Motor neuron (in vitro differentiated cells): ENCODE results near the gene TTC21A. TPM values are rescaled to one million over a fixed set of nuclear protein-coding genes. Genes with fewer than 3 reads are reported as not detected.
"Not testable (repeated sequence)": the region's sequence is repeated elsewhere in the genome, so short reads cannot be mapped to it uniquely, and the experiment has no call there.

Experiments
- ATAC-seq, 8 experiments: fragments of 200-7000 bp; cut with Tn5 transposase; replicated peaks in 6 of 8; 2 replicates each; pipeline ENCODE4 v1.8.0; 2021; ENCODE audit warnings: mild to moderate bottlenecking in 8 of 8, moderate library complexity in 8 of 8
- H3K27ac ChIP-seq, 2 donors: fragments of 250-450 bp; sonication (Bioruptor Pico); 2 replicates each; pipeline ENCODE4 v1.9.0; 2021; ENCODE audit warnings: antibody characterized with exemption in 2 of 2, mild to moderate bottlenecking in 2 of 2, moderate library complexity in 1 of 2
- H3K4me1 ChIP-seq, 2 donors: fragments of 250-450 bp; sonication (Bioruptor Pico); replicated peaks in 1 of 2; 2 replicates each; pipeline ENCODE4 v1.6.1; 2021; ENCODE audit warnings: antibody characterized with exemption in 2 of 2, mild to moderate bottlenecking in 2 of 2, moderate library complexity in 1 of 2
- H3K4me3 ChIP-seq, 5 donors: fragments of 250-450 bp; sonication (Bioruptor Pico); 2 replicates each; pipeline ENCODE4 v1.9.0; 2021; ENCODE audit warnings: antibody characterized with exemption in 5 of 5, mild to moderate bottlenecking in 5 of 5, moderate library complexity in 4 of 5
- WGBS, 10 experiments: fragments of 450-650 bp; shearing (Covaris generic); methylation state at CpG; one replicate each; pipeline ENCODE4 v1.0.0; 2022; 5-methylcytosine and 5-hydroxymethylcytosine counted together
- in situ Hi-C, 9 experiments: fragments of 400-800 bp; cut with MboI; loops; one replicate each; pipeline ENCODE4 v1.15.0; 2021; ENCODE audit warnings: low sequenced_read_pairs in 9 of 9, low pct_unique_long_range_greater_than_20kb in 2 of 9; ENCODE audit not compliant: unreplicated experiment in 9 of 9
- total RNA-seq, 8 experiments: library from RNA; unstranded; fragments of 300-600 nt; gene quantifications; 2 replicates each; pipeline versions ENCODE4 v1.2.3 to v1.2.4, GENCODE V29; 2022

Gene TTC21A
- 1 to 10 TPM; 1.6 to 7.7 (median 5.1) TPM for total RNA-seq

GRCh38 chr3:39107388-39108199 lies at the start of gene TTC21A, which contains the start of gene GORASP1:
TSS of gene TTC21A (plus strand) at chr3:39107680. CDS start at chr3:39107838, 158 bp downstream.
TSS of gene GORASP1 (minus strand) at chr3:39107627. CDS start at chr3:39107541, 86 bp downstream.
- peak within 1 kb of the TSS; percentile 68 to 99 (median 89) for H3K4me3 ChIP-seq
- WGBS, 10 experiments, result 0 to 20% (median 2%) methylated on average over 2 to 10 of the region's 74 CpGs
- in situ Hi-C loops, result loop anchor here in 1 of 9 experiments (25.0 kb wide), 1 partner anchor 180 kb away; the partner anchor contains the start of gene CX3CR1
- peak; percentile 78 to 92 (median 91) for ATAC-seq
- peak within 1 kb of the TSS; percentile 59 to 77 for H3K27ac ChIP-seq
- H3K4me1 ChIP-seq, result peaks cover 11 to 14% of the 10 kb centered on the region in 2 donors

- H3K4me3 ChIP-seq, in situ Hi-C loops, ATAC-seq, H3K4me1 ChIP-seq, H3K27ac ChIP-seq: not testable (repeated sequence)
- WGBS, 10 experiments, result 71 to 100% methylated on average over 1 of the region's 2 CpGs; no CpG with 5 or more reads in 8 of the 10 experiments
These were observed 46.3 kb upstream of the TTC21A start for GRCh38 chr3:39061228-39061627.

DNA sequence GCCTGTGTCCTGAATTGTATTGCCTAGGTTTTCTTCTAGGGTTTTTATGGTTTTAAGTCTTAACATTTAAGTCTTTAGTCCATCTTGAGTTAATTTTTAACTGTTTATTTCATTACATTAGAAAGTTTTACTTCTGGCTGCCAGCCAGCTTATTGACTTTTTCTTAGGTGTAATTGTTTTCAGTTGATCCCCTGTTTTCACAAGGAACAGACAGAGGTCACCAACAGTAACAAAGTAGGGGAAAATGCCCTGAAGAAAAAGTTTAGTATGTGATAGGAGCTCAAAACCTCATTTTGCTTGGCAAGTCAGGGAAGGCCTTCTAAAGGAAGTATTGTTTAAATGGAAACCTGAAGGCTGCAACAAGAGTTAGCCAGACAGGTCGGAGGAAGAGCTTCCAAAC lies 45.3 kb upstream of the TTC21A start:
- H3K27ac ChIP-seq, result no peak overlapping the region
- ATAC-seq, result no peak
- H3K4me1 ChIP-seq, result peaks cover 0 to 3% of the 10 kb centered on the region in 2 donors
- in situ Hi-C loops, result no loop called here
- no peak overlapping the region for H3K4me3 ChIP-seq
- 0 to 62% (median 21%) methylated on average over 1 of the region's 1 CpG; no CpG with 5 or more reads in 2 of the 10 experiments for WGBS, 10 experiments

DNA sequence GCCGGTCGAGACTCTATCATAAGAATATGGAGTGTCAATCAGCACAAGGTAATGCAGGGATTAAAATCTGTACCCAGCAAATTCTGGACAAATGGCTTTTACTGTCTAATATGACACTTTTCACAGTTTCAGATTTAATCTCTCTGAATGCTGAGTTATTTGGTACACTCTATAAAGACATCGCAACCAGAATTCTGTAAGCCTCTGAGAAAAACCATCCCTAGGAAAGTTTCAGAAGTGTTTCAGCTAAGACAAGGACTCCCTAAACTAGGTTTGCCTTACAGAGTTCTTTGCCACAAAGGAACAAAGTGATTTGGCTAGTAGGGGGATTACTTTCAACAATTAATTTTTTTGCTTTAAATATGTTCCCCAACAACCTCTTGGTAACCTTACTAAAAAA lies 44.3 kb upstream of the TTC21A start:
- WGBS, 10 experiments, result 20 to 100% (median 93%) methylated on average over 1 to 3 of the region's 3 CpGs; no CpG with 5 or more reads in 2 of the 10 experiments
- peaks cover 0 to 3% of the 10 kb centered on the region in 2 donors for H3K4me1 ChIP-seq
- no peak overlapping the region for H3K4me3 ChIP-seq
- in situ Hi-C loops, result no loop called here
- ATAC-seq, result no peak
- no peak overlapping the region for H3K27ac ChIP-seq

DNA sequence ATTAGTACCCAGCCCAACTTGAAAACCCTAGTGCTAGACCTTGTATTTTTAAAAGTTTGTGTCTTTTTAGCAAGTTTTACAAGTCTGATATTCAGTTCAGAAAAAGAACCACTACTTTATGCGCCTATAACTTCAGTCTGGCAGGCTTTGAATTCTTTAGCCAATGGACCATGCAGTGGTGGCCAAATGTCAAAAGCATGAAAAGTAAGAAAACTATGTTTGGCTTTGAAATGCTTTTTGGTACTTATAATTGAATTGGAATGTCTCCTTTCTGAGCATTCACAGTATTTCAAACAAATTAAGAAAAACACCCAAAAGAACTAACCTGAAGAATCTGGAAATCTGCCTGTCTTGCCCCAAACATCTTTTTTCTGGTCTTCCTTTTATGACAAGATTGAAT lies 42.8 kb upstream of the TTC21A start:
- H3K27ac ChIP-seq, result no peak overlapping the region
- ATAC-seq, result peak in 2 of 8 experiments; percentile 49 to 57
- H3K4me3 ChIP-seq, result no peak overlapping the region
- in situ Hi-C loops, result no loop called here
- 86 to 100% (median 100%) methylated on average over 1 of the region's 1 CpG; no CpG with 5 or more reads in 3 of the 10 experiments for WGBS, 10 experiments
- peaks cover 0 to 3% of the 10 kb centered on the region in 2 donors for H3K4me1 ChIP-seq

DNA sequence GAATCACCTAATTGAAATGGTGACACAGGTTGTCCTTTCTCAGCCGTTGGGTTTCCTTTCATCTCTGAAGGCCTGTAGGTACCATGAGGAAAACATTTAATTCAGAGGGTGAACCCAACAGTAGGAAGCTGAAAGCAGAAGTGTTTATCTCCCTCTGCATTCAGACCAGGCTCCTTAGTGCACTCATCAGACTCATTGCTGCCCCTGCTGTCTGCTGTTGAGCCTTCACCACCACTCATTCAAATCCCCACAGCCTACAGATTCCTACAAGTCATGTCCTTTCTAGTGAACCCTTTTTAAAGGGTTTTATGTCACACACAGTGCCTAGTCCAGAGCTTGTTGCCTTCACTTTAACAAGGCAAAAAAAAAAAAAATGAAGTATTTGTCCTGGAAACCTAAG lies 42.3 kb upstream of the TTC21A start:
- in situ Hi-C loops, result no loop called here
- no peak overlapping the region for H3K27ac ChIP-seq
- peaks cover 0 to 3% of the 10 kb centered on the region in 2 donors for H3K4me1 ChIP-seq
- WGBS, 10 experiments, result 0 to 57% (median 38%) methylated on average over 1 of the region's 1 CpG; no CpG with 5 or more reads in 3 of the 10 experiments
- H3K4me3 ChIP-seq, result no peak overlapping the region
- ATAC-seq, result peak in 6 of 8 experiments; percentile 39 to 99 (median 87)

DNA sequence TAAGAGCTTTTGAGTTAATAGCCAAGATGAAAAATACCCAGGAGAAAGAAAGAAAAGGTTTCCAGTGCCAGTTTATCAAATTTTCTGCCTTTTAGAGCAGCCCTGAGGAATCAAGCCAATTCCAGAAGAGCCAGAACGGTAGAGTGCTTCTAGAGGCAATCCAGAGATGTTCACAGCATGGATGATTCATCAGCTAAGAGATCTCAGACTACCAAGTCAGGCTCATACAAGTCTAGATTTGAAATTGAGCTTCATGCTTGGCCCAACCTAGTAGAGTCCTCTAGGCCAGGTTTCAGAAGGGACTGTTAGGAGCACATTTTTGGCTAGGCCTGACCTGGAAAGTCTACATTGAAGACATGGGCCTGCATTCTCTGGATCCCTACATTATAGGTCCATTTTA lies 40.2 kb upstream of the TTC21A start:
- no peak overlapping the region for H3K4me3 ChIP-seq
- in situ Hi-C loops, result no loop called here
- WGBS, 10 experiments, result 0 to 100% (median 40%) methylated on average over 1 of the region's 1 CpG; no CpG with 5 or more reads in 5 of the 10 experiments
- no peak for ATAC-seq
- peaks cover 0 to 1% of the 10 kb centered on the region in 2 donors for H3K4me1 ChIP-seq
- H3K27ac ChIP-seq, result no peak overlapping the region

- WGBS, 10 experiments, result 83 to 100% (median 95%) methylated on average over 2 to 3 of the region's 3 CpGs
- ATAC-seq, result no peak
- no peaks in the 10 kb centered on the region for H3K4me1 ChIP-seq
- H3K4me3 ChIP-seq, result no peak overlapping the region
- in situ Hi-C loops, result no loop called here
- no peak overlapping the region for H3K27ac ChIP-seq
These were observed 38.9 kb upstream of the TTC21A start for GRCh38 chr3:39068556-39068955.

GRCh38 chr3:39075910-39076309 lies 31.6 kb upstream of the TTC21A start:
- Histone ChIP-seq H3K4me1 (no peaks in the 10 kb centered on the region), H3K27ac (no peak overlapping the region), H3K4me3 (no peak overlapping the region)
- 87 to 100% (median 94%) methylated on average over 3 to 10 of the region's 10 CpGs; no CpG with 5 or more reads in 2 of the 10 experiments for WGBS, 10 experiments
- ATAC-seq, result no peak
- in situ Hi-C loops, result no loop called here

- no peak for ATAC-seq
- in situ Hi-C loops, result no loop called here
- H3K4me3 ChIP-seq, result no peak overlapping the region
- no peak overlapping the region for H3K27ac ChIP-seq
- H3K4me1 ChIP-seq, result no peaks in the 10 kb centered on the region
These were observed 27.9 kb upstream of the TTC21A start for GRCh38 chr3:39079530-39079929.

DNA sequence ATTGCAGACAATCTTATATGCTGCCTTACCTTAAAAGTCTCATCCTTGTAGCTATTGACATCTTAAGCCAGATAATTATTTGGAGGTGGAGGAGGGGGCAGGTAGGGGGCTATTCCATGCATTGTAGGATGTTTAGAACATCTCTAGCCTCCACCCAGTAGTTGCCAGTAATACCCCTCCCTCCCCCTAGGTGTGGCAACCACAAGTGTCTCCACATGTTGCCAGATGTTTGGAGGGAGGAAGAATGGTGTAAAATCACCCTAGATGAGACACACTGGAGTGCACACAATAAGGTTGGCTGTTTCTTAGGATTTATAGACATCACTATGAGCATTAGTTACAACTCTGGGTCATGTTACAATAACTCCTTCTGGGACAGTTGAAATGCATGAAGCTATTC lies 27.5 kb upstream of the TTC21A start:
- no peak overlapping the region for H3K27ac ChIP-seq
- in situ Hi-C loops, result no loop called here
- no peaks in the 10 kb centered on the region for H3K4me1 ChIP-seq
- no peak overlapping the region for H3K4me3 ChIP-seq
- ATAC-seq, result peak in 2 of 8 experiments; percentile 84 to 94

DNA sequence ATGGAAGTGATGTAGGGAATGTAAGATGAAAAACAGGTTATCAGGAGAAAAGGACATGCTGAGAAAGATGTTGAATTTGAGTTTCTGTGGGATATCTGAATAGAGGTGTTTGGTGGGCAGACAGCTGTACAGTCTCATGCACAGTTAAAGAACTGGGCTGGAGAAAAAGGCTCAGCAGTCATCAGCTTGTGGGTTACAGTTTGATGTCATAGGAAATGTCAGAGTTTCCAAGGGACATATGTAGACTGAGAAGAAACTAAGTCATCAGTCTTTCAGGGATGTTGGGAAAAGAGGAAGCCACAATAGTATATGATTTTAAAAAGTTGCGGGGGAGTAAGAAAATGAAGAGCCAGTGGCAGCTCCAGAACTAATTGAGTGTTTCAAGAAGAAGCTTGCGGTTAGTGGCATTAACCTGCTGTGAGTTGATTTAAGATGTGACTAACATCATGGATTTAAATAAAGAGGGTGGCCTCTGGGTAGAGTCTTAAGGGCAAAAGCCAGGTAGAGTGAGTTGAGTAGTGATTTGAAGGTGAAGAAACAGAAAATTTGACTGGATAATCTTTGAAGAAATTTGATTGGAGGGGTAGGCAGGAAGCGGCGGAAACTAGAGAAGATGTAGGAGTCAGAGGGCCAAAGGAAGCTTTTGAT lies 24.7 kb upstream of the TTC21A start:
- no peaks in the 10 kb centered on the region for H3K4me1 ChIP-seq
- in situ Hi-C loops, result no loop called here
- no peak overlapping the region for H3K4me3 ChIP-seq
- no peak for ATAC-seq
- no peak overlapping the region for H3K27ac ChIP-seq
- 95 to 100% (median 100%) methylated on average over 1 to 4 of the region's 4 CpGs; no CpG with 5 or more reads in 1 of the 10 experiments for whole genome bisulfite sequencing, 10 experiments

- ATAC-seq, result peak in 2 of 8 experiments; percentile 45 to 52
- Histone ChIP-seq H3K4me1 (no peaks in the 10 kb centered on the region), H3K27ac (no peak overlapping the region), H3K4me3 (no peak overlapping the region)
- in situ Hi-C loops, result no loop called here
- 18 to 100% (median 79%) methylated on average over 2 to 3 of the region's 4 CpGs; no CpG with 5 or more reads in 3 of the 10 experiments for WGBS, 10 experiments
These were observed 21.3 kb upstream of the TTC21A start for GRCh38 chr3:39086144-39086543.
